Neural cell (in vitro differentiated cells): ENCODE measurements around the gene AP3D1. TPM values are rescaled to one million over a fixed set of nuclear protein-coding genes. Genes with fewer than 3 reads are reported as not detected.

Experiments
- H2AFZ ChIP-seq: fragments of 200-600, 300-800 bp; sonication (generic), shearing (Covaris generic); 2 replicates; pipeline ENCODE4 v1.6.0; 2014; ENCODE audit warnings: low read depth, mild to moderate bottlenecking, antibody characterized with exemption, low read length, moderate library complexity
- H3F3A ChIP-seq: fragments of 200-600 bp; shearing (Covaris generic); 2 replicates; pipeline ENCODE4 v1.6.1; 2016; ENCODE audit warnings: mild to moderate bottlenecking, moderate library complexity, mixed read lengths, antibody characterized with exemption, low read length; ENCODE audit not compliant: insufficient read depth, poor library complexity, severe bottlenecking
- H3K27ac ChIP-seq: fragments of 200-600, 300-800 bp; sonication (generic), shearing (Covaris generic); 2 replicates; pipeline ENCODE4 v1.5.1; 2014; ENCODE audit warnings: mild to moderate bottlenecking, low read length, moderate library complexity
- H3K27me3 ChIP-seq: fragments of 300-800, 200-600 bp; sonication (generic), shearing (Covaris generic); 2 replicates; pipeline ENCODE4 v1.6.0; 2014; ENCODE audit warnings: mild to moderate bottlenecking, low read depth, low read length, moderate library complexity; ENCODE audit not compliant: insufficient read depth
- H3K36me3 ChIP-seq: fragments of 300-800, 200-600 bp; sonication (generic), shearing (Covaris generic); 2 replicates; pipeline ENCODE4 v1.5.1; 2014; ENCODE audit warnings: mild to moderate bottlenecking, antibody characterized with exemption, low read length, moderate library complexity; ENCODE audit not compliant: insufficient read depth
- H3K4me2 ChIP-seq: fragments of 300-800, 200-600 bp; sonication (generic), shearing (Covaris generic); 2 replicates; pipeline ENCODE4 v1.6.0; 2014; ENCODE audit warnings: mild to moderate bottlenecking, low read length
- H3K4me3 ChIP-seq: fragments of 300-800, 200-600 bp; sonication (generic), shearing (Covaris generic); 2 replicates; pipeline ENCODE4 v1.5.1; 2014; ENCODE audit warnings: mild to moderate bottlenecking, low read length, moderate library complexity
- H3K79me2 ChIP-seq: fragments of 200-600 bp; shearing (Covaris generic); replicated peaks from 2 replicates; pipeline ENCODE4 v1.6.0; 2014; ENCODE audit warnings: mild to moderate bottlenecking, low read length, moderate library complexity; ENCODE audit not compliant: insufficient read depth
- H3K9ac ChIP-seq: fragments of 300-800, 200-600 bp; sonication (generic), shearing (Covaris generic); 2 replicates; pipeline ENCODE4 v1.6.1; 2016; ENCODE audit warnings: mild to moderate bottlenecking, low read length, mixed read lengths
- H3K9me2 ChIP-seq: fragments of 200-600 bp; shearing (Covaris generic); 2 replicates; pipeline ENCODE4 v1.6.1; 2016; ENCODE audit warnings: mild to moderate bottlenecking, low read length, mixed read lengths; ENCODE audit not compliant: insufficient read depth
- H3K9me3 ChIP-seq: fragments of 200-600, 300-800 bp; sonication (generic), shearing (Covaris generic); 2 replicates; pipeline ENCODE4 v1.6.1; 2016; ENCODE audit warnings: mild to moderate bottlenecking, mixed run types, low read length, moderate library complexity, mixed read lengths
- H4K20me1 ChIP-seq: fragments of 200-600 bp; shearing (Covaris generic); 2 replicates; pipeline ENCODE4 v1.6.1; 2016; ENCODE audit warnings: mild to moderate bottlenecking, mixed run types; ENCODE audit not compliant: insufficient read depth
- EP300 ChIP-seq: fragments of 450-650 bp; conservative IDR thresholded peaks from 2 replicates; pipeline ENCODE4 v1.6.1; 2014; ENCODE audit warnings: antibody characterized with exemption, mild to moderate bottlenecking, moderate library complexity; ENCODE audit not compliant: poor library complexity, severe bottlenecking
- EZH2 ChIP-seq: fragments of 200-600, 300-800 bp; shearing (Covaris generic), sonication (generic); IDR thresholded peaks from 2 replicates; pipeline ENCODE4 v1.6.1; 2014; ENCODE audit warnings: antibody characterized with exemption, low read length, borderline replicate concordance, mild to moderate bottlenecking; ENCODE audit not compliant: insufficient read depth, poor library complexity, severe bottlenecking
- MXI1 ChIP-seq: fragments of 450-650 bp; conservative IDR thresholded peaks from 2 replicates; pipeline ENCODE4 v1.6.1; 2014; ENCODE audit warnings: antibody characterized with exemption, mild to moderate bottlenecking; ENCODE audit not compliant: poor library complexity, severe bottlenecking
- POLR2AphosphoS5 ChIP-seq: IDR thresholded peaks from 2 replicates; pipeline ENCODE4 v1.6.1; 2012
- RAD21 ChIP-seq: fragments of 450-650 bp; conservative IDR thresholded peaks from 2 replicates; pipeline ENCODE4 v1.6.1; 2014; ENCODE audit warnings: antibody characterized with exemption, mild to moderate bottlenecking, moderate library complexity
- SMC3 ChIP-seq: fragments of 450-650 bp; conservative IDR thresholded peaks from 2 replicates; pipeline ENCODE4 v1.6.1; 2014; ENCODE audit warnings: antibody characterized with exemption, mild to moderate bottlenecking, moderate library complexity; ENCODE audit not compliant: poor library complexity
- TAF1 ChIP-seq: IDR thresholded peaks from 2 replicates; pipeline ENCODE4 v1.6.1; 2012; ENCODE audit warnings: low read depth
- polyA plus RNA-seq: library from polyadenylated mRNA; depleted of rRNA; stranded (reverse); fragments of >200 nt; gene quantifications from 2 replicates; pipeline ENCODE4 v1.2.3, GENCODE V29; 2014
- TF ChIP-seq, protein P1 (sequence below): fragments of 450-650 bp; IDR thresholded peaks from 2 replicates; pipeline ENCODE4 v1.5.1; 2014; ENCODE audit warnings: antibody characterized with exemption, mild to moderate bottlenecking, moderate library complexity; ENCODE audit not compliant: poor library complexity, severe bottlenecking
- TF ChIP-seq, protein P2 (sequence below): IDR thresholded peaks from 2 replicates; pipeline ENCODE4 v1.6.1; 2012; ENCODE audit warnings: borderline replicate concordance

AP3D1 gene
- polyA plus RNA-seq, 1 donor from 2014 or later, result 60.7 TPM

DNA sequence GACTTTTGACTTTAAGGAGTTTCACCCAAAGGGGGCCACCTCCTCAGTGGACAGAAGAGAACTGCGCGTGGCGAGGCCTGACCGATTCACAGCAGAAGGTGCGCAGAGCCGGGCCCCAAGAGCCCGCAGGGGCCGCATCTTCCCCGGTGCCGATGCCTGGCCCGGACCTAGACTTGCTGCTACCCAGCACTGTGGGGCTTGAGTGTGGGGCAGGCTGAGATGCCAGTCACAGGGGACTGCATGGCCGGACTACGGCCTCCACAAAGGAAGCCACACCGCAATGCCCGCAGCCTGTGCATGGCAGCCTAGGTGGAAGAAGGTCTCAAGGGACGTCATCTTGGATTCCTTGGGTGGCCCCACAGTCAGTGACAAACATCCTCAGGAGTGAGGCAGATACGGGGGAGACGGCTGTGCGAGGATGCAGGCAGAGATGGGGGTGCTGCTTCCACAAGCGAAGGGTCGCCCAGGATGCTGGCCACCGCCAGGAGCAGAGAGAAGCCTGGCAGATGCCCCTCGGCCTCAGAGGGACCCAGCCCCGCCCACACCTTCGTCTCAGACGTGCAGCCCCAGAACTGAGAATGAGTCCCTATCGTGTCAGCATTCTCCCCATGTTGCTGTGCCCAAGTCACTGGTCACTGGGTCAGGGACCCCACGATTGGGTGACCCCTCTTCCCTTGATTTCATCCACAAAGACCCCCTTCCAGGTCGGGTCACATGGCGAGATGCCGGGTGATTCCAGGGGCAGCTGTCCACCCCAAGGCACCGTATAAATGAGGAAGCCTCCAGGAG lies 72.1 kb downstream of the AP3D1 start:
- no peaks in the 10 kb centered on the region for H3K27me3 ChIP-seq
- H3F3A ChIP-seq, result no peaks in the 10 kb centered on the region
- no peaks in the 10 kb centered on the region for H3K79me2 ChIP-seq
- TF ChIP-seq POLR2AphosphoS5 (no peak), TAF1 (no peak), MXI1 (no peak), SMC3 (no peak), EZH2 (no peak), RAD21 (no peak), EP300 (no peak)
- TF ChIP-seq, protein P1, sequence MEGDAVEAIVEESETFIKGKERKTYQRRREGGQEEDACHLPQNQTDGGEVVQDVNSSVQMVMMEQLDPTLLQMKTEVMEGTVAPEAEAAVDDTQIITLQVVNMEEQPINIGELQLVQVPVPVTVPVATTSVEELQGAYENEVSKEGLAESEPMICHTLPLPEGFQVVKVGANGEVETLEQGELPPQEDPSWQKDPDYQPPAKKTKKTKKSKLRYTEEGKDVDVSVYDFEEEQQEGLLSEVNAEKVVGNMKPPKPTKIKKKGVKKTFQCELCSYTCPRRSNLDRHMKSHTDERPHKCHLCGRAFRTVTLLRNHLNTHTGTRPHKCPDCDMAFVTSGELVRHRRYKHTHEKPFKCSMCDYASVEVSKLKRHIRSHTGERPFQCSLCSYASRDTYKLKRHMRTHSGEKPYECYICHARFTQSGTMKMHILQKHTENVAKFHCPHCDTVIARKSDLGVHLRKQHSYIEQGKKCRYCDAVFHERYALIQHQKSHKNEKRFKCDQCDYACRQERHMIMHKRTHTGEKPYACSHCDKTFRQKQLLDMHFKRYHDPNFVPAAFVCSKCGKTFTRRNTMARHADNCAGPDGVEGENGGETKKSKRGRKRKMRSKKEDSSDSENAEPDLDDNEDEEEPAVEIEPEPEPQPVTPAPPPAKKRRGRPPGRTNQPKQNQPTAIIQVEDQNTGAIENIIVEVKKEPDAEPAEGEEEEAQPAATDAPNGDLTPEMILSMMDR, result no peak
- TF ChIP-seq, protein P2, sequence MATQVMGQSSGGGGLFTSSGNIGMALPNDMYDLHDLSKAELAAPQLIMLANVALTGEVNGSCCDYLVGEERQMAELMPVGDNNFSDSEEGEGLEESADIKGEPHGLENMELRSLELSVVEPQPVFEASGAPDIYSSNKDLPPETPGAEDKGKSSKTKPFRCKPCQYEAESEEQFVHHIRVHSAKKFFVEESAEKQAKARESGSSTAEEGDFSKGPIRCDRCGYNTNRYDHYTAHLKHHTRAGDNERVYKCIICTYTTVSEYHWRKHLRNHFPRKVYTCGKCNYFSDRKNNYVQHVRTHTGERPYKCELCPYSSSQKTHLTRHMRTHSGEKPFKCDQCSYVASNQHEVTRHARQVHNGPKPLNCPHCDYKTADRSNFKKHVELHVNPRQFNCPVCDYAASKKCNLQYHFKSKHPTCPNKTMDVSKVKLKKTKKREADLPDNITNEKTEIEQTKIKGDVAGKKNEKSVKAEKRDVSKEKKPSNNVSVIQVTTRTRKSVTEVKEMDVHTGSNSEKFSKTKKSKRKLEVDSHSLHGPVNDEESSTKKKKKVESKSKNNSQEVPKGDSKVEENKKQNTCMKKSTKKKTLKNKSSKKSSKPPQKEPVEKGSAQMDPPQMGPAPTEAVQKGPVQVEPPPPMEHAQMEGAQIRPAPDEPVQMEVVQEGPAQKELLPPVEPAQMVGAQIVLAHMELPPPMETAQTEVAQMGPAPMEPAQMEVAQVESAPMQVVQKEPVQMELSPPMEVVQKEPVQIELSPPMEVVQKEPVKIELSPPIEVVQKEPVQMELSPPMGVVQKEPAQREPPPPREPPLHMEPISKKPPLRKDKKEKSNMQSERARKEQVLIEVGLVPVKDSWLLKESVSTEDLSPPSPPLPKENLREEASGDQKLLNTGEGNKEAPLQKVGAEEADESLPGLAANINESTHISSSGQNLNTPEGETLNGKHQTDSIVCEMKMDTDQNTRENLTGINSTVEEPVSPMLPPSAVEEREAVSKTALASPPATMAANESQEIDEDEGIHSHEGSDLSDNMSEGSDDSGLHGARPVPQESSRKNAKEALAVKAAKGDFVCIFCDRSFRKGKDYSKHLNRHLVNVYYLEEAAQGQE, result no peak
- H3K36me3 ChIP-seq, result no peaks in the 10 kb centered on the region
- no peak overlapping the region for H3K27ac ChIP-seq
- no peak overlapping the region for H3K9ac ChIP-seq
- no peak overlapping the region for H3K4me2 ChIP-seq
- no peaks in the 10 kb centered on the region for H3K9me3 ChIP-seq
- H4K20me1 ChIP-seq, result no peaks in the 10 kb centered on the region
- no peaks in the 10 kb centered on the region for H3K9me2 ChIP-seq
- H2AFZ ChIP-seq, result no peak overlapping the region
- no peak overlapping the region for H3K4me3 ChIP-seq

DNA sequence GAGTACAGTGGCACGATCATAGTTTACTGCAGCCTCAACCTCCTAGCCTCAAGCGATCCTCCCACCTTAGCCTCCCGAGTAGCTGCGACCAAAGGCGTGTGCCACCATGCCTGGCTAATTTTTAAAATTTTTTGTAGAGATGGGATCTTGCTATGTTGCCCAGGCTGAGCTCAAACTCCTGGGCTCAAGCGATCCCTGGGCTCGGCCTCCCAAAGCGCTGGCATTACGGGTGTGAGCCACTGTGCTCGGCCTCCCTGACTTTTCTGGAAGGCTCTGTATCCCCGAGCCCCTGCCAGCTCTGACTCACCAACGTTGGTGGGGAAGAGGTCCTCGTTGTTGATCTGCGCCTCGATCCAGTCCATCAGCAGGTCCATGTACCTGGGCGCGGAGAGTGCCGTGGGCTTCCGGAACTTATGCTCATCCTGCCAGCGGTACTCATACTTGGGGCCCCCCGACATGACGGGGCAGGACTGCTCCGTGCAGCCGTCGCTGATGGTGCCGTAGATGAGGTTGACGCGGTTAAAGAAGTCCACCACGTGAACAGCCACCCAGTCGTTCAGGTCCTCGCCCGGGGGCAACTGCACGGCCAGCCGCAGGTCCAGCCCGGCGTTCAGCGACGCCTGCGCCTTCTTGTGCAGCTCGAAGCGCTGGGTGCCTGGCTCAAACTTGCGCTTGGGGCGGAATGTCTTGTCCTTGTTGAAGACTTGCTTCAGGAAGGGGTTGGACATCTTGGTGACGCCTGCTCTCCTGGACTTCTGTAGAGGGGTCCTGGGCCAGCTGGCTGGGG lies 73.3 kb downstream of the AP3D1 start:
- H3K27me3 ChIP-seq, result no peaks in the 10 kb centered on the region
- no peak for TF ChIP-seq SMC3
- TF ChIP-seq EZH2, result no peak
- no peak for TF ChIP-seq RAD21
- no peak for TF ChIP-seq EP300
- TF ChIP-seq, protein P1, result no peak
- no peak for TF ChIP-seq TAF1
- TF ChIP-seq, protein P2, result no peak

More for the DNA sequence above, 73.3 kb downstream of the AP3D1 start:
- Histone ChIP-seq H3K9me3 (no peaks in the 10 kb centered on the region), H3K27ac (no peak overlapping the region), H3K79me2 (no peaks in the 10 kb centered on the region), H3K4me2 (no peak overlapping the region), H3K9ac (no peak overlapping the region), H4K20me1 (no peaks in the 10 kb centered on the region), H3F3A (no peaks in the 10 kb centered on the region), H2AFZ (no peak overlapping the region), H3K4me3 (no peak overlapping the region), H3K9me2 (no peaks in the 10 kb centered on the region), H3K36me3 (no peaks in the 10 kb centered on the region)
